SKM-1 (cell line): ENCODE data around the gene SNW1.
"Not testable (repeated sequence)": the region's sequence is repeated elsewhere in the genome, so short reads cannot be mapped to it uniquely, and the experiment has no call there.

ENCODE experiments used
- DNase-seq: peaks from one replicate; lab custom pipeline; 2025; ENCODE audit not compliant: unreplicated experiment; lab: John Stamatoyannopoulos, UW

The SNW1 gene

DNA sequence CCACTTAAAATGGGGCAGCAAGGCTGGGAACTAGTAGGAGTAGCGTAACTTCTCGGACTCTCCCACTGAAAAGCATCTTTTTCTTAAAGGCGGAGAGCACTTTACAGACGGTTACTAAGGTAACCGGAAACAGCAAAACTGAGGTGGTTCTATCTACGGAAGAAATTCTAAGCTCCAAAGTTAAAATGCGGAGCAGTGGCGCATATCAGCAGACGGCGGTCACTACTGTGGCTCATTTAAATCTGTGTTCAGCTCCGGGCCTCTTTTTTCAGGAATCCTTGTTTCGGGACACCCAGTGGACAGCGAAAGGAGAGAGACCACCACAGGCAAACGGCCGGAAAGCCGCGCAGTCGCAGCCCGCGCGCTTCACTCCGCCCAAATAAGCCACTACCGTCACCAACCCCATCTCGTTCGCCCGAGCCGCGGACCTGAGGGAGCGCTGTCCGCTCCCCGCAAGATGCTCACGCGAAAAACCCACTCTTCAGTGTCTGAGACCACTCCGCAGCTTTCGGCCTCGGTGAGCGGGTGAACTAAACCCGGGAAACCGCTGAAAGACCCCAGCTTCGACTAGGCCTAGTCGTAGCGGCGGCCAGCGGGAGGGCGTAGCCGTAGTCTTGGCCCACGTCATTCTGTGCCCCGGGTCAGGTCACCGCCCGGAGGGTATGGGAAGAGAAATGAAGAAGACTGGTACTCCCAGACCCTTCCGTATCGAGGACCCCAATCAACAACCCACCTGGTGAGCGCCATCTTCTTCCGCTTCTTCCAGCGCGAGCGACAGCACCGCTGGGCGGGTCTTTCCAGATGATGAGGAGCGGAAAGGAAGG lies at the start of gene SNW1:
Gene SNW1, minus strand, starts transcription at position 776 of the 824 bp plus-strand sequence. Its CDS starts 29 bp downstream, at position 747.
- DNase-seq = no peak

DNA sequence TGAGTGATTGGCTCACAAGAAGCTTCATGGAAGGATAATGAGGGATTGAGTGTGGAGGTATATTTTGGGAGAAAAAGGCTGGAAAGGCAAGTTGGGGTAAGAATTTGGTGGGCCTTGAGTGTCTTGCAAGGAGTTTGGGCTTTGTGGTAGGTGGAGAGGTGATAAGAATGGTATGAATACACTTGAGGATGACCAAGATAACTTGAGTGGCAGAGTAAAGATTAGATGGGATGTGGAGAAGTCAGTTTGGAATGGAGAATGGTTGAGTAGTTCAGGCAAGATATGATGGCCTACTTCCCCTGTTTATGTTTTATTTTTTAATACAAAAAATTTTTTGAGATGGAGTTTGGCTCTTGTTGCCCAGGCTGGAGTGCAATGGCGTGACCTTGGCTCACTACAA lies 48.1 kb upstream of the SNW1 start:
- DNase-seq = no peak

DNA sequence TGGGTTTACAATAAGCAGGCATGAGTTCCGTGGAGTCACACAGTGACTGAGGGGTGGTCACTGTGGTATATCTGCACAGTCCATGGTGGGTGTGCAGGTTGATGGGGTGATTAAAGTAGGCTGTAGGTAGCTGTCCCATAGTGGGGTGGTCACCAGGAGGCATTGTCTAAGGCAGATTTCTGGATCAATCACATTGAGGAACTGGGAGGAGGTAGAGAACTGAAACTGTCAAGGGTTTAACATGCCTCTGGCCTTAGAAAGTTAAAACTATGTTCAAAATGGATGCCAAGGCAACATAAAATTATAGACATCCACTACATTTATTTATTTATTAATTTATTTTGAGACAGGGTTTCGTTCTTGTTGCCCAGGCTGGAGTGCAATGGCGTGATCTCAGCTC lies 47.3 kb upstream of the SNW1 start:
- DNase-seq = no peak

DNA sequence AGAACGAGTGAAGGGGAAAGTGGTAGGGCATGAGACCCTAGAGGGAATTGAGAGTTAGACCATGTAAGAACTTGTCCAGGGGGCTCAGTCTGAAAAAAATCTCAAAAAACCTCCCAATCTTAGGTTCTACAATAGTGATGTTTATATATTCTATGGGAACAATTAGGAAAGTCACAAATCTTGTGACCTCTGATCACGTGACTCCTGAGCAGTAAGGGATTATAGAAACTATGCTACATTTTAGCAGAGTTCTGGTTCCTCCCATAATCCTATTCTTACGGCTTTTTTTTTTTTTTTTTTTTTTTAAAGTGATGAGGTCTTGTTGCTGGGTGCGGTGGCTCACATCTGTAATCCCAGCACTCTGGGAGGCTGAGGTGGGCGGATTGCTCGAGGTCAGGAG lies 44.8 kb upstream of the SNW1 start:
- DNase-seq = no peak

DNA sequence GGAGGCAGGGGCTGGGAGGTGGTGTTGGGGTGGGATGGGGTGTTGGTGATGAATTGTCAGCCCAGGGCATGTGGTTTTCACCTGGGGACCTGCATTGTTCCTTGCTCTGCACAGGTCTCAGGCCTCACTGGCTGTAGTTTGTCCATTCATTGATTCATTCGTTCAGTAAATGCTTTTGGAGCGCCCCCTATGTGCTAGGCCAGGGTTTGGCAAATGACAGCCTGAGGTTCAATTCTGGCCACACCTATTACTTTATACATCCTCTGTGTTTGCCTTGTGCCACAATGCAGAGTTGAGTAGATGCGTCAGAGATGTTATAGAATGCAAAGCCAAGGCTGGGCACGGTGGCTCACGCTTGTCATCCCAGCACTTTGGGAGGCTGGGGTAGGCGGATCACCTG lies 43.6 kb upstream of the SNW1 start:
- DNase-seq = peak; percentile 0

DNA sequence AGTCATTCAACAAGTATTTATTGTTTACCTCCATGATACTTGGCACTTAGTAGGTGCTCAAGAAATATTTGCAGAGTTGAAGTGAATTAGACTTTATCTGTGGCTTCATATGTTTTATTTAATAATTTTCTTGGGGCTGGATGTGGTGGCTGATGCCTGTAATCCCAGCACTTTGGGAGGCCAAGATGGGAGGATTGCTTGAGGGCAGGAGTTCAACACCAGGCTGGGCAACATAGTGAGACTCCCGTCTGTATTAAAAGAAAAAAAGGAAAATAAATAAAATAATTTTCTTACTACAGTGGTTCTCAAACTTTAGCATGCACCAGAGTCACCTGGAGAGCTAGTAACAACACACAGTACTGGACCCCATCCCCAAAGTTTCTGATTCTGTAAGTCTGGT lies 39.9 kb upstream of the SNW1 start:
- DNase-seq = no peak

DNA sequence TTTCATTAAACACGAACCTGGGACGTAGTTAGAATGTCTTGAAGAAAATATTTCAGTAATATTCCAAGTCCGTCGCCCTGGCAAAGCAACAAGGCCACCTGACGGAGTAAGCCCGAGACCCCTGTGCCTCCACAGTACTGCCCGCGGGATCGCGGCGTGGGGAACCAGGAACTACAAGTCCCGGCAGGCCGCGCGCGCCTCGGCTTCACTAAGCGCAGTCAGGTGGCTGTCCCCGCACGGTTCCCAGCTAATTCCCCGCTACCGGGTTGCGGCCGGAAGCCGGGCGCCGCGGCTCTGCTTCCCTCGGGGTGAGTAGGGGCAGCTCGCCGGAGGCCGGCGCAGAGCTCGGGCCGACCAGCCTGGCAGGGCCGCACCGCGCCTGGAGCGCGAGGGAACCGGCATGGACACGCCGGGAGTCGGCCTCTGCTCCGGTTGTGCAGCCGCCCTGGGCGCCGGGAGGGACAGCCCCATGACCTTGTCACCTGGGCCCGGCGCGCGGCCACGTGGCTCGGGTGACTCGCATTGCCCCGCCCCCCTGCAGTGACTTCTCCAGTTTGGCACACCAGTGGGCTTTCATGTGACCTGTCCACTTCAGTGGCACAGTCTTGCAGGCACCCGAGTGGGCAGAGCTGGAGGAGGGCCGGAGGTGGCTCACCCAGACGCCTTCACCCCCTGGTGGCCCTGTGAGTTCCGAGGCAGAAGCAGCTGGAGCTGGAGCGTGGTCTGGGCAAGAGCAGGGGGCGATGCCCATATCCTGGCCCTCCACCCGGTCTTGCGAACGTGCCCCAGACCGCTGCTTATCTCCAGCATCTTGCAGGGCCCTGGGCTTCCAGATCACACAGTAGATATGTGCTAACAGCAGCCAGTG lies 39.1 kb upstream of the SNW1 start, which contains the start of gene ADCK1:
Gene ADCK1, plus strand, starts transcription at position 247 of the 868 bp plus-strand sequence. CDS start 18,870 bp downstream, outside the sequence.
- DNase-seq = peak; percentile 13

DNA sequence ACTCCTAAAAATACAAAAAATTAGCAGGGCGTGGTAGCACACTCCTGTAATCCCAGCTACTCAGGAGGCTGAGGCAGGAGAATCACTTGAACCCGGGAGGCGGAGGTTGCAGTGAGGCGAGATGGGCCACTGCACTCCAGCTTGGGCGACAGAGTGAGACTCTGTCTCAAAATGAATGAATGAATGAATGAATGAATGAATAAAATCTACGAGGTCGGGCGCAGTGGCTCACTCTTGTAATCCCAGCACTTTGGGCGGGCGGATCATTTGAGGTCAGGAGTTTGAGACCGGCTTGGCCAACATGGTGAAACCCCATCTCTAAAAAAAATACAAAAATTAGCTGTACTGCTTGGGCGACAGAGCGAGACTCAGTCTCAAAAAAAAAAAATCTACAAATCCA lies 38.5 kb upstream of the SNW1 start:
- not testable (repeated sequence) for DNase-seq

DNA sequence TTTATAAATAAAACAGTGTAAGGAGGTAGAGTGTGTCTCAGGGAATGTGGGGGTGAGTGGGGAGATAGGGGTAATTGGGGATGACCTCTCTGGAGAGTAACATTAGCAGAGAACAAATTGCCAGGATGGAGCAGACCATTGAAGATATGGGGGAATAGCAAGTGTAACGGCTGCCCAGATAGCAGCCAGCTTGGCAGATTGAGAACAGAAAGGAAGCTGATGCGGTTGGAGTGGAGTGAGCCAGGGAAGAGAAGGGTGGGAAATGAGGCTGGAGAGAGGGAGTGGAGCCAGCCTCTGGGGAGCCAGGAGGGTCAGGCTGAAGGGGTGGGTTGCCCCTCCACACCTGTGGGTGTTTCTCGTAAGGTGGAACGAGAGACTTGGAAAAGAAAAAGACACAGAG lies 33.4 kb upstream of the SNW1 start:
- DNase-seq = no peak

DNA sequence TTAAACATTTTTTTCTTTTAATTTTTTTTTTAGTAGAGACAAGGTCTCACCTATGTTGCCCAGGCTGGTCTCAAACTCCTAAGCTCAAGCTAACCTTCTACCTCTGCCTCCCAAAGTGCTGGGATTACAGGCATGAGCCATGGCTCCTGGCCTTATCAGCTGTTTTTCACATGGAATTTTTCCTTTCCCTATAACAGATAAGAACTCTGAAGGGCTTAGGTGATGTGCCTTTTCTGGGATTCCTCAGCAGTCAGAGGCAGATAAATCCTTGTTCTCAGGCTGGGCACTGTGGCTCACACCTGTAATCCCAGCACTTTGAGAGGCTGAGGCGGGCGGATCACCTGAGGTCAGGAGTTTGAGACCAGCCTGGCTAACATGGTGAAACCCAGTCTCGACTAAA lies 32.3 kb upstream of the SNW1 start:
- DNase-seq = not testable (repeated sequence)

DNA sequence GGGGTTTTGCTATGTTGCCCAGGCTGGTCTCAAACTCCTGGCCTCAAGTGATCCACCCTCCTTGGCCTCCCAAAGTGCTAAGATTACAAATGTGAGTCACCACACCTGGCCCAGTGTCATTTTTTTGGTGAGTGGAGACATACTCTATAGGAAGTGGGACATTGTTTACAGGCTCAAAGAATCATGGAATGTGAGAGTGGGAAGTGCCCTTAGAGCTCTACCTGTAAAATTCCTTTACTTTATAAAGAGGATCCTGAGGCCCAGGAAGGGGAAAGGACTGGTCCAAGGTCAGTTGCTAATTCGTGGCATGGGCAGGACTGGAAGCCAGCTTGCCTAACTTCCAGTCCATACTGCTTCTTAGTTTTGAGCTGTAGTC lies 30.3 kb upstream of the SNW1 start:
- no peak for DNase-seq

DNA sequence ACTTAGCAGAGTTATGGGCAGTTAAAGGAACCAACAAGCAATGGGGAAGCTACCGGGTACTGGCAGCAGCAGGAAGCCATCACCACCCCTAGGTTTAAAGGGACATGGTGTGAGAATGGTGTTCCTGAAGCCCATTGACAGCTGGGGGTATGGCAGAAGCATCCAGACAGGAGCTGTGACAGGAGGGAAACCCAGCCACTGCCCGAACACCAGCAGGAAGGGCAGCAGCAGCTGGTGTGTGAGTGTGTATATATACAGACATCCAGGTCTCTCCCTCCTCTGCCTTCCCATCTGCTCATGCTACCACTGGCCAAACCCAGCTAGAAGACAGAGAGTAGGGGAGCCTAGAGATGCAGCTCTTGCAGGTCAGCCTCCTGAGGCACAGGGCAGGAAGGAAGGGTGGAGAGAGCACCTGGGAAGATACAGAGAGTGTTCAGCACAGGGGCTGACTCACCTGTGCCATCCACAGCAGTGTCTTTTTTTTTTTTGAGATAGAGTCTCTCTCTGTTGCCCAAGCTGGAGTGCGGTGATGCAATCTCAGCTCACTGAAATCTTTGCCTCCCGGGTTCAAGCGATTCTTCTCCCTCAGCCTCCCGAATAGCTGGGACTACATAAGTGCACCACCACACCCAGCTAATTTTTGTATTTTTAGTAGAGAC lies 29.7 kb upstream of the SNW1 start:
- no peak for DNase-seq

DNA sequence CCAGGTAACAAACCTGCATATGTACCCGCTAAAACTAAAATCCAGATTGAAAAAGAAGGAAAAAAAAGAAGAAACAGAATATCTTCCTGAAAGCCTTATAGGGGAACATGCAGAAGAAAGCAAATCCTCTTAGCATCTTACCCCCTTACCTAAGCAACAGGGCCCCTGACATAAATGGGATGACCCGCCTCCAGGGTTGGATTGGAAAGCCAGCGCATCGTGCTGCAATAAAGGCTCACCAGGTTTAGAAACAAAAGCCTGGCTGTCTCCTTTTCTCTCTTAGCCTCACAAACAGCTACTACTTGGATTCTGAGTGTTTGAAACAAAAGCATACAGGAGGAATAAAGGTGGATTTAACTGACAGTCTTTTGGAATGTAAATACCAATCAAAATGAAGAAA lies 25.2 kb upstream of the SNW1 start:
- DNase-seq = no peak

DNA sequence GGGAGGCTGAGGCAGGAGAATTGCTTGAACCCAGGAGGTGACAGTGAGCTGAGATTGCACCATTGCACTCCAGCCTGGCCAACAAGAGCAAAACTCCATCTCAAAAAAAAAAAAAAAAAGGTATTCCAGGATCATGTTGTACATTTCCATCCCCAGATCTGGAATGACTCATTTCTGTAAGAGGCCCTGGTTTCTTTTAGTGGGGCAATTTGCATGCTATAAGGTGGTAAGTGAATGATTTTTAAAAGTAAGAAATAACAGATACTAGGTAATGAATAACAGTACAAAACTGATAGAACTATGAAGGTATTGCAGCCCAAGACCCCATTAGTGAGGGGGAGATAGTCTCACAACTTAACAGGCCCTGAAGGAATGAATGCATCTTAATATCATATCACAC lies 21.2 kb upstream of the SNW1 start:
- DNase-seq = no peak

DNA sequence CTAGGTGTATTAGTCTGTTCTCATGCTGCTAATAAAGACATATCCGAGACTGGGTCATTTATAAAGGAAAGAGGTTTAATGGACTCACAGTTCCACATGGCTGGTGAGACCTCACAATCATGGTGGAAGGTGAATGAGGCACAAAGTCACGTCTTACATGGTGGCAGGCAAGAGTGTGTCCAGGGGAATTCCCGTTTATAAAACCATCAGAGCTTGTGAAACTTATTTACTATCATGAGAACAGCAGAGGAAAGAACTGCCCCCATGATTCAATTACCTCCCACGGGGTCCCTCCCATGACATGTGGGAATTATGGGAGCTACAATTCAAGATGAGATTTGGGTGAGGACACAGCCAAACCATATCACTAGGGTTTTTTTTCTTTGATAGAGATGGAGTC lies 13.0 kb upstream of the SNW1 start:
- DNase-seq = not testable (repeated sequence)

DNA sequence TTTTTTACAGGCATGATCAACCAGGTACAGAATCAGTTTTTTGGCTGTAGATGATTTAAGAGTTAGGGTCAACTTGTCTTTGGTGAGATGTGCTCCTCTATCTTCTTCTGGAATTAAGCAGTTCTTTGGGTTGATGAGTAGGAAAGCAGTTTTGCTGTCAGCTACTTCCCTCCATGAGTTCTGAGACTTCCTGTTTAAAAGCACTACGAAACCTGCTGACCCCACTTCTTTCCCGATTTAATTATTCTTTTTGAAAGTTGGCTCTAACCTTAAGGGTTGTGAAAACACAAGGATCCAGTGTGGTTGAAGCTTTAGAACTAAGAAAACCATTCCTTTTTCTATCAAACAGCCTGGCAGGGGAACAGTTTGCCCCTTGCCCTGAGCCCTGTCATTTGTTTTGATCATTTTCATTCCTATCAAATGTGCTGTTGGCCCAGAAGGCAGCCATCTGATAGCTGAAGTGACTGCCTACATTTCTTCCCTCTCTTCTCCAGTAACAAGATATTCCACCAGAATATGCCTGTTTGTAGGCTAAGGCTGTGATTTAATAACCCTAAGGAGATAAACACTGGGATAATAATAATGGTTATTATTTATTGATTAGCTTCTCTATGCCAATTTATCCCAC lies 7.6 kb upstream of the SNW1 start:
- DNase-seq = not testable (repeated sequence)

DNA sequence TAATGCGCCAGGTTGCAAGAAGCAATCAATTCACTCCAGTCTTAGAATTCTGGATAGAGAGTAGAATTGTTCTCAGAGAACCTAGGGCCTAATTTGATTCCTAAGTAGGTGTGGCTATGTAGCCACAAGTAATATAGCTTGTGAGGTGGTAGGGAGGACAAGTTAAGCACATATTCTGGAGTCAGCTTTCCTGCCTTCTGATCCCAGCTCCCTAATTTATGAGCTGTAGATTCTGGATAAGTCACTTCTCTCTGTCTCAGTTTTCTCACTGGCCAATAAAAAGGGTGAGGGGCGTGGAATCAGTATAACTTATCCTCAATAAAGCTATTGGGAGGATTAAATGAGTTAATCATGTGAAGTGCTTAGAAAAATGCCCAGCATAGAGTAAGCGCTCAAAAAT lies 3.0 kb upstream of the SNW1 start:
- DNase-seq = no peak

DNA sequence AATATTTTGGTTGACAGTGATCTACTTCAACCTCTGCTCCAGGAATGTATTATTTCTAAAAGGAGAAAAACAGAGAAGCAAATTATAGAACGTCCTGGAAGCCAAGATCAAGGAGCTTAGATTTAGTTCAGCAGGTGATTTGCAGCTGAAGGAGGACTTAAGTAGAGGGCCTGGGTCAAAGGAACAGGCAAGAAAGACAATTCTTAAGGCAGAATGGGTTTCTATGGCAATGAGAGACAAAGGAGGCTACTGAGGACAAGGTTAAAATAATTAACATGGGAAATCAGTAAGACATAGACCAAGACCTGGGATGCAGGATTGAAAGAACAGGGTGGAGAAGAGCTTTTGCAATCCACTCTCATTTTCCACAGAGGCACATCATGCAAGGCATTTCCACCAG lies 2.4 kb upstream of the SNW1 start:
- DNase-seq = no peak

DNA sequence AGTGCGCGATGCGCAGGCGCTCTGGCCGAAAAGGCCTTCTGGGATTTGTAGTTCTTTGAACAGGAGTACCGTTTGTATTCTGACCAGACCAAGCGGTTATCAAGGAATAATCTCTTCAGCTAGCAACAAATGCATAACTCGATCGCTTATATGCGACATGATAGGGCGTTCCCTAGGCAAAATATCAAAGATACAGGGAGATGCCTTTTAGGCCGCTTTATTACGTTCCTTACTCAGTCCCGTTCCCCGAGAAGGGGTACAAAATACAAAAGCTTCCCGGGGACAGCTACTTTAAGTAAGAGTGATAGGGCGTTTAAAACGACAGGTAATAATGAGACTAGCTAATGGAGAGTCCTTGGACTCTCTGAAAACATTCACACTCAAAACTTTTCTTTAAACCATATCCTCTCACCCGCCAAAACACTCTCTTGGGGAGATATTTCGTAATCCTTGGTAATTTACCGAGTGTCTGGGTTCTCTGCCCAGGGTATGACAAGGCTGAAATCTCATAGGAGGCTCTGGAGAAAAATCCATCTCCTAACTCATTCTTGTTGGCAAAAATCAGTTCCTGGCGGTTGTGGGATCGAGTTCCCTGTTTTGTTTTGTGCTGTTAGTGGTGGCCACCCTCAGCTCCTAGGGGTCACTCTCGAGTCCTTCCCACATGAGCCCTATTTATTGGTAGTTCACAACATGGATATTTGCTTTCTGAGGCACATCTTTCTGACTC lies 412 bp upstream of the SNW1 start:
- DNase-seq = peak; percentile 66

DNA sequence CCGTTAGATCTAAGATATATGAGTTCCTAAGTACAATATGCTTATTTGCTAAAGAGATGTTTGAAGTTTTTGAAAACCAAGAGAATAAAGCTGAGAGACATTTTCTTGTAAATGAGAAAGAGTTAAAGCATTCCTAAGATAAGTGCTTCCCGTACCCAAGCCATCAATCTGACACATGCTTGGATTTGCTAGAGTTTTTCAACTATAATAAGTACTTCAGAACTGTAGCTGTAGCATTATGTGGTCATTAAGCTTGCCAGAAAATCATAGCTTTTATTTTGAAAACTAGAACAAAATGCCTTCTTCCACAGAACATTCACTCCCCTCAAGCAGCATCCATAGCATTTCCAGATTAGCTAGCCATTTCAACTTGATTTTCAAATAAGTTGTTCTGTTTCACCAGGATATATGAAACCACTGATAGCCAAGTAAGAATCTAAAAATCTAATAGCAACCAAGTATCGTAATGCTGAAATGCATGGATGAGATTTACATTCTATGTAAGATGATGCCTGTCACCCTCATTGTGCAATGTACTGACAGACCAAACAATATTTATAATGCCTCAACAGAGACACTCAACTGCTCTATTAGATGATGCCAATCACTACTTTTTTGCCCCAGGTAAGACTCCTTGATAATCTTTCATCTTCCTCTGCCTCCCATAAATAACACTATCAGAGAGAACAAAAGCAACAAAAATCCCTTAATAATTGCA lies 8.0 kb downstream of the SNW1 start:
- DNase-seq = no peak
